ENCODE results near the gene DBR1.

DBR1 gene

GRCh38 chr3:138127636-138128365, 46.9 kb downstream of the DBR1 start:
- no peak overlapping the region for H3K27ac ChIP-seq
- no peak overlapping the region for H3K4me3 ChIP-seq (ENCODE audit: low read depth, low read length)
- H3K9me3 ChIP-seq (ENCODE audit: control insufficient read depth, low read length), result no peaks in the 10 kb centered on the region
- no peak overlapping the region for H2AFZ ChIP-seq
- no peak overlapping the region for H3K4me2 ChIP-seq (ENCODE audit: low read length)
- no peaks in the 10 kb centered on the region for H3K79me2 ChIP-seq
- H3K9ac ChIP-seq, result no peak overlapping the region
- TF ChIP-seq CTCF (IDR thresholded peaks at IDR 0.05), result no peak
- H3K4me1 ChIP-seq, result no peaks in the 10 kb centered on the region
- H3K27me3 ChIP-seq (ENCODE audit: control insufficient read depth, insufficient read depth, low read length), result no peaks in the 10 kb centered on the region
- H3K36me3 ChIP-seq (ENCODE audit: control insufficient read depth, insufficient read depth, low read length), result no peaks in the 10 kb centered on the region

- H3K79me2 ChIP-seq, result no peaks in the 10 kb centered on the region
- H3K36me3 ChIP-seq (ENCODE audit: control insufficient read depth, insufficient read depth, low read length), result no peaks in the 10 kb centered on the region
- no peak for TF ChIP-seq CTCF (IDR thresholded peaks at IDR 0.05)
- no peak overlapping the region for H3K4me3 ChIP-seq (ENCODE audit: low read depth, low read length)
- H3K4me2 ChIP-seq (ENCODE audit: low read length), result no peak overlapping the region
- no peak overlapping the region for H3K27ac ChIP-seq
- no peak overlapping the region for H3K9ac ChIP-seq
- no peaks in the 10 kb centered on the region for H3K4me1 ChIP-seq
- H2AFZ ChIP-seq, result no peak overlapping the region
- H3K27me3 ChIP-seq (ENCODE audit: control insufficient read depth, insufficient read depth, low read length), result no peaks in the 10 kb centered on the region
- H3K9me3 ChIP-seq (ENCODE audit: control insufficient read depth, low read length), result no peaks in the 10 kb centered on the region
Observed at GRCh38 chr3:138125548-138126221, 49.0 kb downstream of the DBR1 start.

GRCh38 chr3:138124706-138125355, 49.9 kb downstream of the DBR1 start:
- no peaks in the 10 kb centered on the region for H3K9me3 ChIP-seq (ENCODE audit: control insufficient read depth, low read length)
- TF ChIP-seq CTCF (IDR thresholded peaks at IDR 0.05), result no peak
- H3K4me3 ChIP-seq (ENCODE audit: low read depth, low read length), result no peak overlapping the region
- H3K79me2 ChIP-seq, result no peaks in the 10 kb centered on the region
- H3K4me2 ChIP-seq (ENCODE audit: low read length), result no peak overlapping the region
- no peak overlapping the region for H3K27ac ChIP-seq
- no peaks in the 10 kb centered on the region for H3K36me3 ChIP-seq (ENCODE audit: control insufficient read depth, insufficient read depth, low read length)
- no peak overlapping the region for H2AFZ ChIP-seq
- H3K4me1 ChIP-seq, result no peaks in the 10 kb centered on the region
- no peak overlapping the region for H3K9ac ChIP-seq
- no peaks in the 10 kb centered on the region for H3K27me3 ChIP-seq (ENCODE audit: control insufficient read depth, insufficient read depth, low read length)

- no peak overlapping the region for H3K4me2 ChIP-seq (ENCODE audit: low read length)
- H3K79me2 ChIP-seq, result no peaks in the 10 kb centered on the region
- H2AFZ ChIP-seq, result no peak overlapping the region
- H3K9me3 ChIP-seq (ENCODE audit: control insufficient read depth, low read length), result no peaks in the 10 kb centered on the region
- no peak overlapping the region for H3K27ac ChIP-seq
- H3K27me3 ChIP-seq (ENCODE audit: control insufficient read depth, insufficient read depth, low read length), result no peaks in the 10 kb centered on the region
- no peaks in the 10 kb centered on the region for H3K4me1 ChIP-seq
- no peak overlapping the region for H3K4me3 ChIP-seq (ENCODE audit: low read depth, low read length)
- TF ChIP-seq CTCF (IDR thresholded peaks at IDR 0.05), result no peak
- H3K9ac ChIP-seq, result no peak overlapping the region
- H3K36me3 ChIP-seq (ENCODE audit: control insufficient read depth, insufficient read depth, low read length), result no peaks in the 10 kb centered on the region
Observed at GRCh38 chr3:138124188-138124587, 50.5 kb downstream of the DBR1 start.

All from parathyroid adenoma (tissue), 2 donors.